Astrocyte of the cerebellum (primary cell): ENCODE data around the gene MORN3.
A peak's percentile ranks its signal among the peaks of the same experiment; 100 is the strongest.
"Not testable (repeated sequence)": the region's sequence is repeated elsewhere in the genome, so short reads cannot be mapped to it uniquely, and the experiment has no call there.

Source experiments
- DNase-seq: peaks from one replicate; pipeline ENCODE4 v3.0.0-alpha.2; 2011; ENCODE audit warnings: low read depth
- H3K4me3 ChIP-seq: 2 replicates; pipeline ENCODE4 v1.5.1; 2011; ENCODE audit warnings: mild to moderate bottlenecking, low read depth, low read length, moderate library complexity
- CTCF ChIP-seq: IDR thresholded peaks from 2 replicates; pipeline ENCODE4 v1.5.1; 2012; ENCODE audit warnings: low read length, low read depth, moderate library complexity, mild to moderate bottlenecking; ENCODE audit errors: missing control alignments
- in situ Hi-C: cut with HindIII; loops from 2 replicates; pipeline ENCODE4 v1.10.0; 2017; ENCODE audit warnings: low sequenced_read_pairs

MORN3 gene

GRCh38 chr12:121705514-121705913, 36.1 kb upstream of the MORN3 start:
- H3K4me3 ChIP-seq: no peak overlapping the region
- in situ Hi-C loops: no loop called here
- TF ChIP-seq CTCF: no peak
- DNase-seq: no peak

- in situ Hi-C loops: no loop called here
- TF ChIP-seq CTCF: no peak
- no peak overlapping the region for H3K4me3 ChIP-seq
- no peak for DNase-seq
Measured at GRCh38 chr12:121702944-121703343, 33.5 kb upstream of the MORN3 start.

- no peak for DNase-seq
- no peak overlapping the region for H3K4me3 ChIP-seq
- no peak for TF ChIP-seq CTCF
- in situ Hi-C loops: no loop called here
Measured at GRCh38 chr12:121701667-121702277, 32.3 kb upstream of the MORN3 start.

GRCh38 chr12:121697861-121698260, 28.4 kb upstream of the MORN3 start:
- H3K4me3 ChIP-seq, in situ Hi-C loops, DNase-seq: not testable (repeated sequence)

- in situ Hi-C loops: no loop called here
- H3K4me3 ChIP-seq: no peak overlapping the region
- DNase-seq: peak; percentile 37
- TF ChIP-seq CTCF: peak; percentile 10
Measured at GRCh38 chr12:121697093-121697698, 27.7 kb upstream of the MORN3 start.

- in situ Hi-C loops: no loop called here
Measured at GRCh38 chr12:121693155-121693687, 23.8 kb upstream of the MORN3 start.

GRCh38 chr12:121692744-121693143, 23.3 kb upstream of the MORN3 start:
- DNase-seq, H3K4me3 ChIP-seq, in situ Hi-C loops: not testable (repeated sequence)

More at GRCh38 chr12:121693155-121693687, 23.8 kb upstream of the MORN3 start:
- no peak for TF ChIP-seq CTCF
- no peak for DNase-seq
- no peak overlapping the region for H3K4me3 ChIP-seq

- H3K4me3 ChIP-seq: no peak overlapping the region
- in situ Hi-C loops: no loop called here
- DNase-seq: no peak
- no peak for TF ChIP-seq CTCF
Measured at GRCh38 chr12:121689430-121689829, 20.0 kb upstream of the MORN3 start.
